CD4-positive, alpha-beta T cell treated with Interleukin-6 for 4 hours (primary cell): ENCODE results near the gene DNAJC11.
"Not testable (repeated sequence)": the region's sequence is repeated elsewhere in the genome, so short reads cannot be mapped to it uniquely, and the experiment has no call there.

ENCODE experiments used
- DNase-seq: peaks from one replicate; pipeline ENCODE4 v3.0.0-alpha.2; 2020; ENCODE audit warnings: mixed read lengths

Gene DNAJC11

DNA sequence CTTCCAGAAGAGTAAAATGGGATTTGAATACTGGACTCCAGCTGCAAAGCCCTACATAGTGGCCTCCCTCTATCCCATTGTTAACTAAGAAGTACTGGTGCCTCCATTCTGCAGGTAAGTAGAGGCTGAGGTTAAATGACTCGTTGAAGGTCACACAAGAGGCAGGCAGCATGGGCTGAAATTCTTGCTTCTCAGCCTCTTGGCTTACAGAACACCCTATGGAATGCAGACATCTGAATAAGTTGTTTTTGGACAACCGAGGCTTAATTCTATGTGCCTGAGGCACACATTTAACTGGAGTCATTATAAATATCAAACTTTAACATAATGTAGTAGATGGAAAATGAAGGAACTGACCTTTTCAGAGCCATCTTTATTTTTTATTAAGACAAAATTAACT lies 5.7 kb downstream of the DNAJC11 start:
- DNase-seq, result no peak

DNA sequence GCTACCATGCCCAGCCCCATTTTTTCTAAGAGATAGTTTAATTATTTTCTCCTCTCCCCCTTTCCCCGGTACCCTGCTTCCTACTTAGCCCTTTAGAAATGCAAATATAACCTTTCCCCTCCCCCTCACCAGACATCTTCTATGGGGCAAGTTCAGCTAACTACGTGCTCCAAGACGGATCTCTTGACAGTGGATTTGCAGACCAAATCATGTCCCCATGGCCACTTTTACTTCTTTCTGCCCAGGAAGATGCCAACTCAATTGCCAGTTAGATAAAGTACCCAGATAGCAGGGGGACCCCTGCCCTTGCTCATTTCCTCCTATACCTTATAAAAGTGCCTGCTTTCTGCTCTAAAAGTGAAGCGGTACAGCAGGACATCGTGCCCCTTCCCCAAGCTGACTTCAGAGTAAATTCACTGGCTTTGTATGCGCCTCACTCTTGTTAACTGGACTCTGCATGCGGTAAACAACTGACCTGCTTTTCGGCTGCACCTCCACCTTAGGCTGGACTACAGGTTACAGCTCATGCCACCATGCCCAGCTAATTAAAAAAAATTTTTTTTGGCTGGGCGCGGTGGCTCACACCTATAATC lies 7.4 kb downstream of the DNAJC11 start:
- no peak for DNase-seq

DNA sequence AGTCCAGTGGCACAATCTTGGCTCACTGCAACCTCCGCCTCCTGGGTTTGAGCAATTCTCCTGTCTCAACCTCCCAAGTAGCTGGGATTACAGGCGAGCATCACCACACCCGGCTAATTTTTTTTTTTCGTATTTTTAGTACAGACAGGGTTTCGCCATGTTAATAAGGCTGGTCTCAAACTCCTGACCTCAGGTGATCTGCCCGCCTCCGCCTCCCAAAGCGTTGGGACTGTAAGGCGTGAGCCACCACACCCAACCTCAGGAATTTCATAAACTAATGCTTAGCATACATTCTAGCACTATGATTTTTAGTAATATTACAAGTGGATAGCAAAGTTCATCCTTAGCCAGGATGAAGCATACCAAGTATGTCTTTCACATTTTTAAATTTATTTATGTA lies 8.7 kb downstream of the DNAJC11 start:
- DNase-seq, result no peak

DNA sequence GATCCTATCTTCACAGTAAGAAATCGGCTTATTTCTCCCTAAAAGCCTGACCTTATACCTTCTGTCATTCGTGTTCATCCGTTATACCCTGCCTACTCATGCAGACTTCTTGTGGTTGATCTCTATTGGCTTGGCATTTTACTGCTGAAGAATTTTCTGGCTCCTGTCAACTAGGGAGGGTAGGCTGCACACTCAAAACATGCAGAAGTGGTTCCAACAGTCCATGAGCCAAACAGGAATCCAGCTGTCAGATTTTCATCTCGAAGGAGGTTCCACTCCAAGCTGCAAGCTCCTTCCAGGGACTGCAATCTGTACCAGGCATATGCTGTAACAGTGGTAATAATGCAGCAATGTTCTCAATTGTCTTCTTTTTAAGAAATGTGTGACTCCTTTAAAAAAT lies 10.1 kb downstream of the DNAJC11 start:
- no peak for DNase-seq

DNA sequence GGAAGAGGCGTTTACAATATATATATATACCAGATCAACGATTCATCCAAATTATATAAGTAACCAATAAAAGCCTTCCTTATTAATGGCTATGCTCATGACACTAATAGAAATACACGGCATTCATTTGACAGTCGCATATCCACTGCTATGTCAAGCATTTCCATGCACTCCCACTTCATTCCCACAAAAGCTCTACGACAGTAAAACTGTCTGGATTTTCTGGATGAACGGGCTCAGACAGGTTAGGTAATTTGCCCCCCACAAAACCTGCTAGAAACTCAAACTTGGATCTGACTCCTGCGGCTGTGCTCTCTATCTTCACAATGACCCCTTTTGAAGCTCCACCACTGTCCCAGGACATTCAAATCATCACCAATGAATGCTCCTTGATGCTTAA lies 11.4 kb downstream of the DNAJC11 start:
- DNase-seq, result no peak

DNA sequence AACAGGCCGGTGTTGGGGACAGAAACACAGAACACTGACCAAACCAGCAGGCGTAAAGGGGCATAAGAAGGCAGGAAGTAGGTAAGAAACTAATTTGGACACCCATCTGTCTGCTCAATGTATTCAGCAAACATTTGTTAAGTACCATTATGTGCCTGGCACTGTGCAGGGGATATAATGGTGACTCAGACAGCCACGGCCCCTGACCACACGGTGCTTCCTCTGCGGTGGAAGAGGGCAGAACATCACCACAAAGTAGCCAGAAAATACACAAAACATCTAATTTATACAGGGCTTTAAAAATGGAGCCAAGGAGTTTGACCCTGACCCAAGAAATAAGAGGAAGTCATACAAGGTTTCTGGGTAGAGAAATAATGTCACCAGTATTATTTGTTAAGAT lies 12.9 kb downstream of the DNAJC11 start:
- DNase-seq, result no peak

DNA sequence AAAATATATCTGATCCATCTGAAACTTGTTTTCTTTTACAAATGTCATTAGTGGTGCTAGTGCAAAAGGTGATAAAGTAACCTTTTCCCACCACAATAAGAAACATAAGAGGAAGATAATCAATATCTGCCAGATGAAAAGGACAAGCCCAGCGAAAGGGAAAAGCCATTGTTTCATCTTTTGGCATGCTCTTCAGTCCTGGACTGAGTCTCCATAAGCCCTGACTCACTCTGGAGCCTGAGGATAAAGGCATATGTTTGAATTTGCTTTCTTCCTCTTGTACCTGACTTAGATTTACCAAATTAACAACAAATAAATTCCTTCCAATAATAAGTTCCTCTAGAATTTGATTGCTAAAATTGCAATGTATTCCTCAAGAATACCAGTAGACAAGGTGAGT lies 13.6 kb downstream of the DNAJC11 start:
- DNase-seq, result no peak

DNA sequence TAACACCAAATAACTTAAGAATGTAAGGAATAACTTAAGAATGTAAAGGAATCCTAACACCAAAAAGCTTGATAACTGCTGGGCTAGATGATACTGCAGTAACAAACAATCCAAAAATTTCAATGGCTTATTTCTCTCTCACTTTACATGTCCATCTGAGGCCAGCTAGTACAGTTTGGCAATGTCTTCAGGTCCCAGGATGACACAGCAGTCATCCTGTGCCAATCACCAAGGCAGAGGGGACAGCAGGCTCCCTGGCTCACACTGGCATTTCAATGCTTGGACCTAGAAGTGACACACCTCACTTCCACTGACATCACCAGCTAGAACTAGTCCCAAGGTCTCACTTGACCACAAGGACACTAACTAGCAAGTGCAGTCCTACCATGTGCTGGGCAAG lies 15.3 kb downstream of the DNAJC11 start:
- DNase-seq, result no peak

DNA sequence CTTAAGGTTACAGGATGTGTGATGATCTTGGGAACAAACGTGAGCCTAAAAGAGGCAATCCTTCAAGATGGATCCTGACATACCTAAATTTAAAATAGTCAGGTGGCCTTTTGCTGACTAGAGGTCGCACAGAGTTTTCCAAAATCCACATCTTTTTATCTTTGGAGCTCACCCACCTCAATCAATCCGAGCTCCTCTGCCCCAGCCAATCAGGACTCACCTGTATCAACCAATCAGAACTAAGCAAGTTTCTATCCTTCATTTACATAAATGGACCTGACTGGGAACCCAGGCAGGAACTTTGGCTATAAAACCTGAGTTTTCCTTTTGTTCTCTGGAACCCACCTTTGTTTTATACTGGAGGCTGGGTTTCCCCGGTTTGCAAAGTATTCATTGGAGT lies 16.2 kb downstream of the DNAJC11 start:
- DNase-seq, result no peak

DNA sequence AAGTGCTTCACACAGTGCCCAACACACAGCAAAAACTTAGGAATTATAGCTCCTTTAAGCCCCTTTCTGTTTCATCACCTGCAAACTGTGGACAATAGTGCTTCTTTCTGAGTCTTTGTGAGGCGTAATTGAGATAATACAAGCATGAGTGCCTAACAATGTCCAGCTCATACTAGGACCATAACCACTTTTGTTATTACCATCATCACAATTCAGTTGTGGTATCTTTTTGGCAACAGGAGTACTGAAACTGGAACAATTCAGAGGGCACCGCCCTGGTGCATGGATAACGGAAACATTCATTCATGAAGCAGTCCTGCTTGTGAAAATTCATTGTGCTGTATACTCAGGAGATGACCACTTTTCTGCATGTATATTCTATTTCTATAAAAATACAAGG lies 18.2 kb downstream of the DNAJC11 start:
- no peak for DNase-seq

DNA sequence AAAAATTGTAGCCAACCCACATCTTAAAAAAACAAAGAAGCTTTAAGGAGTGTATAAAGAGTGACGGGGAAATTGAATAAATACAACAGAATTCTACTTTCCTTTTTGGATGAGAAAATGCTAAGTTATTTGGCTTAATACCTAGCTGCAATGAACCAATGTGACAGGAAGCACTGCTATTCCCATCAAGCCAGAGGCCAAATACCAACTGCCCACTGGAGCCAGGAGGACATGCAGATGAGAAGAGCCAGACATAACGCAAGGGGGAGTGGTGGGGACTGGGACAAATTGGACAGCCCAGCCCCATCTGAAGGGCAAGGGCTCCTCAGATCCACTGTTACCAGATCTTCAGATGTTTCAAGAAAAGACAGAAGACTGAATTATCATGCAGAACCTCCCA lies 25.7 kb downstream of the DNAJC11 start:
- no peak for DNase-seq

DNA sequence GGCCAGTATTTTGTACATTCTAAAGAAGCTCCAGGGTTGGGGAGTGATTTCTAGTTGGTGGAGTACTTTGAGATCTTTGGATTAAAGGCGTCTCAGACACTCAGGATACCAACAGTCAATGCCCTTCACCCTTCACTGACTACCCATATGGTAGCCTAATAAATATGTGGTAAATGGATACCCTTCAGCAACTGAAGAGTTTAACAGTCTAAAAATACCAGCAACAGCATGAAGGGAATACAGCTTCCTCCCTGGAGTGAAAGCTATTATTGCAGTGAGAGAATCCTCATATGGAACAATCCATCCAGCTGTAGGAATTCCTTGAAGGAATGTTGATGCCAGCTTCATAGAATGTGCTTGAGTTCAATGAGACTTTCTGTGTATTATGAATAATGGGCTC lies 26.8 kb downstream of the DNAJC11 start:
- DNase-seq, result no peak

DNA sequence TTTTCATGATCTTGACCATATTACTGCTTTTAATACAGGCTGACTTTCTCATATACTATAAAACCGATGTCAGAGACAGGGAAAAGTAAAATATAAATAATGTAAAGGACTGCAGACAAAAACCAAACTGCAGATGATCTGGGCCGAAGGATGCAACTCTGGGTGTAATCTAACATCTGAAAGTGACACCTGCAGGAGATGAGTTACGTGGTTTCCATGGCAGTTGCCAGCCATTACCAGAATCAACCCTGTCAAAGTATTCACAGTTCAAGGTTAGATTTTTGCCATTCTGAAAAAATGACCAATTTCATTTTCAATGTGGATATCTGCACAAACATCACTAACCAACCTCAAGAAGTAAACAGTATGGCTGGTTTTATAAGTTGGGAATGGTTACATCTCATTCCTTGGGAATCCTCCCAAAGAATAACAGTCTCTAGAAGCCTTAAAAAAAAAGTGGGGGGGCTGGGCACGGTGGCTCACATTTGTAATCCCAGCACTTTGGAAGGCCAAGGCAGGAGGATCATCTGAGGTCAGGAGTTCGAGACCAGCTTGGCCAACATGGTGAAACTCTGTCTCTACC lies 27.7 kb downstream of the DNAJC11 start:
- no peak for DNase-seq

DNA sequence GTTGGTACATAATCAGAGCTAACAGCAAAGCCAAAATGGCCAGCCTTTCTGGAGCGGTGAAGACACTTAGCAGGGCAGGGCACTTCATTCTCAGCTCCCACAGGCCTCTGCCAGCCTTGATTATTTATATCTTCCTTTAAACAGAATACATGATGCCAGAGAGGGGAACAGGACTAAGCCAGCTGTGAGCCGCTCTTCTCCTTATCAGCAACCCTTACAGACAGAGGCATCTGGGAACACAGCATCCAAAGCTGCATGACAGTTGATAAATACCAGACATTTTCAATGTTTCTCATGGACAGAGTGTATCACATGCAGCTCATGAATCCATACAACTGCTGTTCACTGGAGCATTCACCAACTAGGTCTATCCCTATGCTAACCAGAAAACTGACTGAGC lies 29.1 kb downstream of the DNAJC11 start:
- DNase-seq, result no peak

DNA sequence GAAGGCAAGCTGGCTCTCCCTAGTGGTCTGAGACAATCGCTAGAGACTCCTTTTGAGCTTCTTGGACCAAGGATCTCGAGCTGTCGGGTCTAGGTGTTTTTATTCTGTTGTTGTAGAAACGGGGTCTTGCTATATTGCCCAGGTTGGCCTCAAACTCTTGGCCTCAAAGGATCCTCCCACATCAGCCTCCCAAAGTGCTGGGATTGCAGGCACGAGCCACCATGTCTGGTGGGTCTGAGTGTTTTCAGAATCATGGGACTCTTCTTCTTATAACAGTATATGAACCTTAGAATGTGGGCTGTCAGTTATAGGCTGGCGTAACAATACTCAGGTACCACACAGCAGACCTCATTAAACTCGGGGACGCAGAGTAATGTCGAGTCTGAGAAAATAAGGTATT lies 33.1 kb downstream of the DNAJC11 start:
- DNase-seq, result no peak

DNA sequence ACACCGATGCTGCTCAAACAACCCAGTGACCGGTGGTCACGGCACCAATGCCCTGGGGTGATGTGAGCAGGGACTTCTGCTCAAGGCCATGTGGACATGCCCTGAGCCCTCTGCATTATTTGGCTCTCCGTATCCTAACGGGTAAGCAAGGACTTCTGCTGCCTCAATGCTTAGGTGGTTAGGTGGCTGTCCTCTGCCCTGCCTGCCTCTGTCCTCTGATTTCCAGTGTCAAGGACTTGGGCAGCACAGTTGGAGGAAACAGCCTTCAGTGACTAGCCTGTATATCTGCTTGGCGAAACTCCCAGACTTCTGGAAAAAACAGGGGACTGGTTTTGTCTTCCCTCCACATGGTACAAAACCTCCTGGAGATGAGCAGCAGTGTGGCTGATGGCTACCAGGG lies 34.5 kb downstream of the DNAJC11 start:
- no peak for DNase-seq

DNA sequence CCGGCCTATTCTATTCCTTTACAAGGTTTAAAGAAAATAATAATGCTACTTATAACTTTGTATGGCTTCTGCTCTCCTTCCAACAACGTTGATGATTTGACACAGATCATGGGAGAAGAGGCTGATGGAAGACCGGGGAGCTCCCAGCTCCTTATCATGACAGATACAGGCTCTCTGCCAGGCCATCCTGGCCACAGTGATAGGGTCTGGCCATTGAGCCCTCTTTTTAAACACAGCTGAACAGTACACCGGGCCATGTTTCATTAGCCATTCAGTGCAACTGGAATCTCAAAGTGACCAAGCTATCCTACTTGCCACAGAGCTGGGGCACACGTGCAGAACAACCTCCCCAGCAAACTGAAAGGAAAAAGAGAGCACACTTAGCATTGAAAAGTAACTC lies 34.9 kb downstream of the DNAJC11 start:
- no peak for DNase-seq

DNA sequence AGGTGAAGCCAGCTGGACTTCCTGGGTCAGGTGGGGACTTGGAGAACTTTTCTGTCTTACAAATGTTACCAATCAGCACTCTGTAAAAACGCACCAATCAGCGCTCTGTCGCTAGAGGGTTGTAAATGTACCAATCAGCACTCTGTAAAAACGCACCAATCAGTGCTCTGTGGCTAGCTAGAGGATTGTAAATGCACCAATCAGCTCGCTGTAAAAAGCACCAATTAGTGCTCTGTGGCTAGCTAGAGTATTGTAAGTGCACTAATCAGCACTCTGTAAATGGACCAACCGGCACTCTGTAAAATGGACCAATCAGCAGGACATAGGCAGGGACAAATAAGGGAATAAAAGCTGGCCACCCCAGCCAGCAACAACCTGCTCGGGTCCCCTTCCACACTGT lies 39.1 kb downstream of the DNAJC11 start:
- DNase-seq, result not testable (repeated sequence)

DNA sequence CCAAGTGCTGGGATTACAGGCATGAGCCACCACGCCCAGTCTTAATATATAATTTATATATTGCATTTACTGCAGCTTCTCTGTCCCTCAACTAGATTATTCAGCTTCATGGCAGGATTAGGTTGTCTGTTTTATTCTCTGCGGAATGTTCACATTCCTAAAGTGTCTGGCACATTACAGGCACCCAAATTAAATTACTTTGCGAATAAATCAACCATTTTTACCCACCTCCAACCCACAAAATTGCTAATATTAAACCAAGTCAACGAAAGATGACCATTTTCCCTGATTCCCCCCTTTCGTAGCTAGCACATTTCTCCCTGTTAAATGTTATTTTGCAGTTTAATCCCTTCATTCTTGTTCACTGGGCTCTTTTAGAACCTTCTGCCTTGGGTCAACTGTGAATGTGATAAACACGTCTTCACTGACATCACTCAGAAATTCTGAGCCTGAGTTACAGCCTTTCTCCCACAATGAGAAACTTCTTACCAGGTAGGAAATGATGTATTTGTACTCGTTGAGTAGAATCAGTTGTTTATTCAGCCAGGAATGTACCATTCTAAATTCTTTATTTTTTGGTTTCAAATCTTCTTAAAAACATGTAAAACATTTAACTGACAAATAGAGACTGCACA lies 41.1 kb downstream of the DNAJC11 start:
- DNase-seq, result no peak

DNA sequence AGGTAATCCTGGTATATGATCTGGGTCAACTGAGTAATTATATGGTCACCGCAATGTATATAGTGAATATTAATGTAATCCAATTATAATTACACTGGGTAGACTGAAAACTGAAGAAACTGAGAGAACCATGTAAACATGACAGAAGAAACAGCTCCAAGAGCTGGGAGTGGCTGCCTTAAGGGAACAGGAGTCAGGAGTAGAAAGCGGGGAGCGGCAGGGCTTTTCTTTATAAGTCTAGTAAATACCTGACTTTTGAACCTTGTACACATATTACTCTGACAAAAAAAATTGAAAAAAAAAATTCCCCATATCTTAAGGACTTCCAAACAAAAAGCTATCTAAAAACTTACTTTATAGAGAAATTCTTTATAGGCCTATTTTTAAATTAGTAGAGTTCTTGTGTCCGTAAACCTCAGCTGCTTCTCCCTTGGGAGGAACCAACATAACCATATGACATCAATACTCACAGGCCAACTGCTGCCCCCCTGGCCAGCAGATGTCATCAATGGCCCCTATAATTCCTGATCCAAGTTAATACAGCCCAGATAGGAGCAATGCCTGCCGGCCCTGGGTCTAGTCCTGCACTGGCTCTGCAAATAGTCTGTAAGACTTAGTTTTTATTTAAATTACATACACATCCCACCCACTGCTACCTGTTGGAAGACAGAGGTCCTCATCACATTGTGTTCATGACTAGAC lies 43.1 kb downstream of the DNAJC11 start:
- DNase-seq, result no peak

DNA sequence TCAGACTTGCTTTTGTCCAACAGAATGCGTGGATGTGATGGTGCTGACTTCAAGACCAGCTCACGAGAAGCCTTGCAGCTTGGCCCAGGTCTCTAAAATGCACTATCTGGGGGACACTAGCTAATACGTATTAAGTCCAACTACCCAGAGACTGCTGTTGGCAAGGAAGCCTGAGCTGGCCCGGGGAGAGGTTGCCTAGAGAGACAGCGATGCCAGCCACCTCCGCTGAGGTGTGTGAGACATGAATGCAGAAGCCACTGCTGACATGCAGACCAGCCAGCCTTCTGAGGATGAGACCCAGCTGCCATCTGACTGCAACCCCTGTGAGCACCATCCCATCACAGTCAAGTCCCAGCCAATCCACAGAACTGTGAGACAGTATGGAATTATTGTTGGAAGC lies 44.5 kb downstream of the DNAJC11 start:
- no peak for DNase-seq

DNA sequence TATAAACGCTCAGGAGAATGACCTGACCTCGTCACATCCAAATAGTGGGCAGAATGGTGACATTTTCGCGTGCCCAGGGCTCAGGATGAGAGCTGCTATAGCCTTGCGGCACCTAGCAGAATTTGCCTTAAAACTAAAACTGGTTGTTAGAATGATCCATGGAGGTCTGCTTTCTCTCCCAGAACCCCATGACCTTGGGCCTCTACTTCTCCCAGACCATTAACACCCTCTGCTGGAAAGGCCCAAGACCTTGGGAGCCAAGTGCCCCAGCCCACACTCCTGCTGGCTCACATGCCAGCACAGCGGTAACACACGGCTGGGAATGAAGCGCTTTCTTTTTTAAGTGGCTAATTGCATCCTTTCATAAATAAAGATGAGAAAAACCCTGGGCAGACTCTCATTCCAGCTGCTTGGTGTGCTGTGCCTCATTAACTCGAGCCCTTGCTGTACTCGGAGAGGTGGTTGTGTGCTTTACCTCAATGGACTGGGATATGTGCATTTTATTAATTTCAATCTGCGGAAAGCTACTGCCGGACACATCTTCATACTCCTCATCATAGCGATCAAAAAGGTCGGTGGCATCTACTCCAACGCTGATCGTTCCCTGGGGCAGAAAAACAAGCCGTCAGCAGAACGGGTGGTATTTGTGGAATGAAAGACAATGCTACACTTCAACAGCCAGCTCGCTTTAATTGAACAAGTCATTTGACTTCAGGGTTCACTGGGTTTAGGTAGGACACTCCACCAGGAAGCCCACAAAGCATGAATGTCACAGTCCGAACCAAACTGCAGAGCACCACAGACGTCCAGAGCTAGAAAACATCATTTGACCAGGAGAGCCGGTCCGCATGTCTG lies 48.0 kb downstream of the DNAJC11 start:
- DNase-seq, result no peak

DNA sequence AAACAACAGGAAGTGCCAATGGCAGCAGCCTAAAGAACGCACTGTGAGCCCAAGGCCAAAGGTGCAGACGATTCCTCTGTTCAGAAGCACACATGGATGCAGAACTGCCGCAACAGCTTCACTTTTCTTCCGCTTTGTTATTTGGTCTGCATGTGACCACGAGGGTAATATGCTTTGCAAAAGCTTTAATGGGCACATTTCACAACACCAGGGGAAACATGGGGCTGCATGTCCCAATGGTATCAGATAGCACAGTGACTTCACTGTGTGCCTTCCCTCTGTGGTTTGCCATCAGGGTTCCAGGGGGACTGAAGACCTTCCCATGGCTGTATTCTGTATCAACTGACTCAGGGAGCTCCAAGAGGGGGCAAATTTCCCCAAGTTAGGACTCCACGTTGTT lies 48.6 kb downstream of the DNAJC11 start:
- DNase-seq, result no peak
